Fibroblast of skin of left biceps (primary cell): Measurements from ENCODE around the gene DNA2.
"Not testable (repeated sequence)": the region's sequence is repeated elsewhere in the genome, so short reads cannot be mapped to it uniquely, and the experiment has no call there.

Experiments
- DNase-seq, 2 experiments: peaks; one replicate each; pipeline ENCODE4 v3.0.0-alpha.2; 2013; ENCODE audit warnings: low read depth in 2 of 2

Gene DNA2

GRCh38 chr10:68471586-68472408, at the start of gene DNA2:
DNA2 (minus strand) TSS chr10:68471973; CDS start chr10:68471864, 109 bp downstream.
- DNase-seq, result peak; percentile 24 to 26

GRCh38 chr10:68518609-68519008, 46.8 kb upstream of the DNA2 start:
- not testable (repeated sequence) for DNase-seq

- DNase-seq, result peak in 1 of 2 experiments; percentile 2
These were observed 45.4 kb upstream of the DNA2 start for GRCh38 chr10:68517188-68517587.

- DNase-seq, result peak; percentile 69 to 71
These were observed 45.0 kb upstream of the DNA2 start for GRCh38 chr10:68516766-68517165.

- DNase-seq, result not testable (repeated sequence)
These were observed 44.4 kb upstream of the DNA2 start for GRCh38 chr10:68516216-68516615.

GRCh38 chr10:68508090-68508489, 36.3 kb upstream of the DNA2 start:
- DNase-seq, result no peak

- DNase-seq, result no peak
These were observed 34.6 kb upstream of the DNA2 start for GRCh38 chr10:68506411-68506810.

- DNase-seq, result no peak
These were observed 31.1 kb upstream of the DNA2 start for GRCh38 chr10:68502846-68503245.

- no peak for DNase-seq
These were observed 29.9 kb upstream of the DNA2 start for GRCh38 chr10:68501691-68502090.

- no peak for DNase-seq
These were observed 27.8 kb upstream of the DNA2 start for GRCh38 chr10:68499544-68499943.

- no peak for DNase-seq
These were observed 24.3 kb upstream of the DNA2 start for GRCh38 chr10:68496072-68496471.

GRCh38 chr10:68492118-68492517, 20.3 kb upstream of the DNA2 start:
- DNase-seq, result no peak

GRCh38 chr10:68489919-68490318, 18.1 kb upstream of the DNA2 start:
- DNase-seq, result no peak

GRCh38 chr10:68474021-68474420, 2.2 kb upstream of the DNA2 start:
- DNase-seq, result no peak

- DNase-seq, result no peak
These were observed 649 bp downstream of the DNA2 start for GRCh38 chr10:68471063-68471585.

- DNase-seq, result no peak
These were observed 1.5 kb downstream of the DNA2 start for GRCh38 chr10:68470300-68470699.

- DNase-seq, result no peak
These were observed 1.9 kb downstream of the DNA2 start for GRCh38 chr10:68469838-68470237.

- DNase-seq, result not testable (repeated sequence)
These were observed 7.0 kb downstream of the DNA2 start for GRCh38 chr10:68464729-68465128.

GRCh38 chr10:68463365-68464093, 8.2 kb downstream of the DNA2 start:
- no peak for DNase-seq

- DNase-seq, result no peak
These were observed 9.2 kb downstream of the DNA2 start for GRCh38 chr10:68462536-68462935.

GRCh38 chr10:68461032-68461431, 10.7 kb downstream of the DNA2 start:
- DNase-seq, result no peak

GRCh38 chr10:68449698-68450097, 22.1 kb downstream of the DNA2 start:
- DNase-seq, result peak; percentile 34 to 36

GRCh38 chr10:68446179-68446578, 25.6 kb downstream of the DNA2 start:
- no peak for DNase-seq
